ENCODE data around the gene CYB5R2. TPM values are rescaled to one million over a fixed set of nuclear protein-coding genes. Genes with fewer than 3 reads are reported as not detected.

The CYB5R2 gene
- total RNA-seq, 1 donor from 2014 or later: 12.7 TPM

- H3K27ac Mint-ChIP-seq (ENCODE audit: unreplicated experiment): no peak overlapping the region
- DNase-seq (ENCODE audit: low spot score): no peak
- no peaks in the 10 kb centered on the region for H3K9me3 Mint-ChIP-seq (ENCODE audit: low read depth)
- peaks cover 38% of the 10 kb centered on the region for H3K36me3 Mint-ChIP-seq (ENCODE audit: low read depth)
- no peaks in the 10 kb centered on the region for H3K27me3 Mint-ChIP-seq (ENCODE audit: low read depth)
- TF ChIP-seq CTCF (IDR thresholded peaks at IDR 0.05): no peak
- no peaks in the 10 kb centered on the region for H3K4me1 Mint-ChIP-seq (ENCODE audit: low read depth)
- no peak overlapping the region for H3K4me3 Mint-ChIP-seq (ENCODE audit: unreplicated experiment)
These were observed 51.7 kb downstream of the CYB5R2 start for GRCh38 chr11:7621554-7621953.

GRCh38 chr11:7621090-7621489, 52.2 kb downstream of the CYB5R2 start:
- TF ChIP-seq CTCF (IDR thresholded peaks at IDR 0.05): no peak
- H3K36me3 Mint-ChIP-seq (ENCODE audit: low read depth): peaks cover 41% of the 10 kb centered on the region
- H3K27me3 Mint-ChIP-seq (ENCODE audit: low read depth): no peaks in the 10 kb centered on the region
- DNase-seq (ENCODE audit: low spot score): no peak
- H3K9me3 Mint-ChIP-seq (ENCODE audit: low read depth): no peaks in the 10 kb centered on the region
- no peaks in the 10 kb centered on the region for H3K4me1 Mint-ChIP-seq (ENCODE audit: low read depth)
- H3K4me3 Mint-ChIP-seq (ENCODE audit: unreplicated experiment): no peak overlapping the region
- H3K27ac Mint-ChIP-seq (ENCODE audit: unreplicated experiment): no peak overlapping the region

- peak overlapping the region; percentile 1 for H3K27ac Mint-ChIP-seq (ENCODE audit: unreplicated experiment)
- no peak for DNase-seq (ENCODE audit: low spot score)
- H3K36me3 Mint-ChIP-seq (ENCODE audit: low read depth): peaks cover 39% of the 10 kb centered on the region
- H3K9me3 Mint-ChIP-seq (ENCODE audit: low read depth): no peaks in the 10 kb centered on the region
- no peak for TF ChIP-seq CTCF (IDR thresholded peaks at IDR 0.05)
- no peaks in the 10 kb centered on the region for H3K27me3 Mint-ChIP-seq (ENCODE audit: low read depth)
- no peaks in the 10 kb centered on the region for H3K4me1 Mint-ChIP-seq (ENCODE audit: low read depth)
- H3K4me3 Mint-ChIP-seq (ENCODE audit: unreplicated experiment): no peak overlapping the region
These were observed 54.0 kb downstream of the CYB5R2 start for GRCh38 chr11:7619322-7619721.

GRCh38 chr11:7617032-7617431, 56.3 kb downstream of the CYB5R2 start:
- Mint-ChIP-seq H3K27me3 (ENCODE audit: low read depth) (no peaks in the 10 kb centered on the region), H3K27ac (ENCODE audit: unreplicated experiment) (no peak overlapping the region), H3K4me1 (ENCODE audit: low read depth) (peaks cover 14% of the 10 kb centered on the region), H3K36me3 (ENCODE audit: low read depth) (peaks cover 40% of the 10 kb centered on the region), H3K9me3 (ENCODE audit: low read depth) (no peaks in the 10 kb centered on the region), H3K4me3 (ENCODE audit: unreplicated experiment) (no peak overlapping the region)
- no peak for DNase-seq (ENCODE audit: low spot score)
- TF ChIP-seq CTCF (IDR thresholded peaks at IDR 0.05): no peak

Other genes starting within 250 kb of the CYB5R2 start
- gene OLFML1, start 188.0 kb downstream of the CYB5R2 start, total RNA-seq: 11.1 to 69.3 TPM (median 12.3 TPM) in 3 replicates
- 86.4 to 120 TPM (median 90.8 TPM) in 3 replicates for gene PPFIBP2, start 159.5 kb downstream of the CYB5R2 start, total RNA-seq
- gene OVCH2, start 33.0 kb upstream of the CYB5R2 start, total RNA-seq: 0.67 to 1.2 TPM (median 0.92 TPM) in 3 replicates
- gene OR5P2, start 123.4 kb upstream of the CYB5R2 start, total RNA-seq: 0.92 TPM in 1 of 3 replicates, not detected in the others
- 0.30 to 0.46 TPM in 2 of 3 replicates, not detected in the other for gene OR5P3, start 157.3 kb upstream of the CYB5R2 start, total RNA-seq